Keratinocyte (primary cell): Measurements from ENCODE around the gene GPC1.

ENCODE experiments used
- CTCF ChIP-seq, 3 experiments: IDR thresholded peaks in 1 of 3; conservative IDR thresholded peaks in 1 of 3; optimal IDR thresholded peaks in 1 of 3; 2 replicates in 2 of 3; 3 replicates in 1 of 3; pipeline versions ENCODE3 to v1.5.1; 2011; ENCODE audit warnings: low read length in 3 of 3, mild to moderate bottlenecking in 3 of 3, moderate library complexity in 2 of 3, control low read depth in 1 of 3, inconsistent platforms in 1 of 3; ENCODE audit not compliant: insufficient read depth in 2 of 3; ENCODE audit errors: extremely low read depth in 1 of 3
- EZH2 ChIP-seq: IDR thresholded peaks from one replicate; pipeline ENCODE4 v1.6.1; 2012; ENCODE audit warnings: inconsistent platforms, mild to moderate bottlenecking, low read length, moderate library complexity

GRCh38 chr2:240510513-240511210 is 75.2 kb downstream of the GPC1 start:
- TF ChIP-seq CTCF (optimal IDR thresholded peaks at IDR 0.05 in 1 of 3, IDR thresholded peaks at IDR 0.05 in 1 of 3, conservative IDR thresholded peaks at IDR 0.05 in 1 of 3; ENCODE audit: extremely low read depth in 1 of 3, insufficient read depth in 2 of 3, low read length in 3 of 3) (no peak), EZH2 (no peak)
